EH (cell line): ENCODE measurements around the gene ZNF143.
A peak's percentile ranks its signal among the peaks of the same experiment; 100 is the strongest.

Experiments
- DNase-seq: peaks from one replicate; pipeline ENCODE4 v3.0.0-alpha.2; 2015; ENCODE audit warnings: low read depth

The ZNF143 gene

DNA sequence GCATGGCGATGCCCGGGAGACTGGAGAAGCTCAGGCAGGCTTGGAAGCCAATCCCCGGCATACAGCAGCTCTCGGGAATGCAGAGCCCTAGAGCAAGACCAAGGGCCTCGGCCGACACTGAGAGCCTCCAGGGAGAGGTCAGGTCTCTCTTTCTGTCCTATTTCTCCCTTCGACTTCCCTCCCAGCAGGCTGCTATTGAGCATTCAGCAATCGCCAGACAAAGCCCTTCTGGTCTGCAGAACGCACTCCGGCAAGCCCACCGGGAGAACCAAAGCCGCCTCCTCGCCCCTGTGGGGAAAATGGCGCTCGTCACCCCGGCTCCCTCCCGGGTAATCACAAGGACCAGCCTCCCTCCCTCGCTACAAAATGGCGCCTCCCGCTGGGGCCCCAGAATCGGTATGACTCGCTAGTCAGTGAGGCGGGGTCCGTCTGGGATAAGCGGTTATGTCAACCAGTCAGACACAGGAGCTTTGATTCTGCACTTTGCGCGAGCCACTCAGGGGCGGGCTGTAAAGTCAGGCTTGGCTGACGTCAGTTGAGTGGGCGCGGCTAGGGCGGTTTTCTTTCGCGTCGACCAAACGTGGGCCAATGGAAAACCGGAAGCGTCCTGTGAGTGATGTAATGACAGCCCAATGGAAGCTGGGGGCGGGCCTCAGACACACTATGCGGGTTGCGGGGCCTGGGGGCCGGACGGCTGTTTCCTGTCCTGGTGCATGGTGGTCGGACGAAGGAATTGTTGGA, at the start of gene ZNF143:
ZNF143 (plus strand) TSS at position 691 of the 741 bp plus-strand sequence. CDS start 10,297 bp downstream, outside the sequence.
- DNase-seq: peak; percentile 100

DNA sequence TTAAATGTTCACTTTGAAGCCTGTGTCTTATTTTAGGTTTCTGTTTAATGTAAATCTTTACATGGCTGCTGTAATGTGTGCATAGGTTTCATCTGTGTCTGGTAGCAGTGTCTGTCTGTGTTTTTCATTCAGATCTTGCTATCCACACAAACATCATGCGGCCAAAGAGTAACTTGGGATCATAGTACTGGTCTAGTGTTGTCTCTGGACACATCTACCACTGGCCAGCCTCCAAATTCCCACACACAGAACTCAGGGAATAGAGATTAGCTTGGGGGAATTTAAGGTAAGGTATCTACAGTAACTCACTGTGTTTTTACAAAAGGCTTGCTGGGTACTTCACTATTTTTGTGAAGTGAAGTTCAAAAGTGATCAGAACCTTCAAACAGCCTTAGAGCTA, 32.1 kb upstream of the ZNF143 start:
- no peak for DNase-seq

DNA sequence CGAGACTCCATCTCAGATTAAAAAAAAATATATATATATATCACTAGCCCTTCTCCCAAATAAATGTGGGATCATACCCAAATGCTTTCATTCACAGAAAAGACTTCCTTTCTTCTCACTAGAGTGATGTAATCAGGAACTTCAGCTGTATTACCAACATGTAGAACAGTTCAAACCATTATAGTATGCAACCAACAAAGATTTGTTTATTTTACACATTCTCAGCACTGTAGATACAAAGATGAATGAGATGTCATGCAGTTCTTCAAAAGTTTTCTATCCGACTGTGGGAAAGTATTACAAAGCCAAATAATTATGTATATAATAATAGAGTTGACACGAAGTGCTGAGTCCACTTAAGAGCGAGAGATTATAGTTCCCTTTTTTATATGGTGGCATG, 22.2 kb upstream of the ZNF143 start:
- DNase-seq: no peak

DNA sequence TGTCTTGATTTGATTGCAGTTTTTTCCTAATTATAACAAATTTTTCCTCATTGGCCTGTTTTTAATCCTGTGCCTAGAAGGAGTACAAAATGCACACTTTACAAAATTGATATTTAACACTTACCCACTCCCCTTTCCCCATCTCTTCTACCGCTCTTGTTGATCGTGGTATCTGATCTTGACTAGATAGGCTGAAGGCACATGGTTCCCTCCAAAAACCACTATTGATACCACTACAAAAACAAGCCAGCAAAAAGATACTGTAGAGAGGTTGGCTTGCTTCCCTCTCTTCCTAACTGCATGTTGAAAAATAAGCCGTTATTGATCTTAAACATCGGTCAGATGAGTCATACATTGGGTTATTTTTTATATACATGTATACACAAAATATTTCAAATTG, 14.6 kb upstream of the ZNF143 start:
- no peak for DNase-seq

DNA sequence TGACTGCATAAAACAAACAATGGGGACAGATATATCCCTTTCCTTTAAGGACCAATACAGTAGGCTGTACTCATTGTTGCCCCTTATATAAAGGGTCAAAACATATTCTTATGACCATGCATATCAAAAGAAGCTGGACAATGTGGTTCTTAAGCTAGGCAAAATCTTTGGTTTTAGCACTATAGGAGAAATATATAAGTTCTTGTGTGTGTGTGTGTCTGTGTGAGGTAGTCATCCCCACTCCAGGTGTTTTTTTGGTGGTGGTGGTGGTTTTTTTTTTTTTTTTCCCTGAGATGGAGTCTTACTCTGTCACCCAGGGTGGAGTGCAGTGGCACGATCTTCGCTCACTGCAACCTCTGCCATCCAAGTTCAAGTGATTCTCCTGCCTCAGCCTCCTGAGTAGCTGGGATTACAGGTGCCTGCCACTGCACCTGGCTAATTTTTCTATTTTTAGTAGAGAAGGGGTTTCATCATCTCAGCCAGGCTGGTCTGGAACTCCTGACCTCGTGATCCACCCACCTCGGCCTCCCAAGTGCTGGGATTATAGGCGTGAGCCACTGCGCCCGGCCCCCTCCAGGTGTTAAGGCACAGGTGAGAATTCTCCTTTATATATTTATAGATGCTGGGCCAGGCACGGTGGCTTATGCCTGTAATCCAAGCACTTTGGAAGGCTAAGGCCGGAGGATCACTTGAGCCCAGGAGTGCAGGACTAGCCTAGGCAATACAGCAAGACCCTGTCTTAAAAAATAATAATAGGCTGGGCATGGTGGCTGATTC, 12.0 kb upstream of the ZNF143 start:
- no peak for DNase-seq

DNA sequence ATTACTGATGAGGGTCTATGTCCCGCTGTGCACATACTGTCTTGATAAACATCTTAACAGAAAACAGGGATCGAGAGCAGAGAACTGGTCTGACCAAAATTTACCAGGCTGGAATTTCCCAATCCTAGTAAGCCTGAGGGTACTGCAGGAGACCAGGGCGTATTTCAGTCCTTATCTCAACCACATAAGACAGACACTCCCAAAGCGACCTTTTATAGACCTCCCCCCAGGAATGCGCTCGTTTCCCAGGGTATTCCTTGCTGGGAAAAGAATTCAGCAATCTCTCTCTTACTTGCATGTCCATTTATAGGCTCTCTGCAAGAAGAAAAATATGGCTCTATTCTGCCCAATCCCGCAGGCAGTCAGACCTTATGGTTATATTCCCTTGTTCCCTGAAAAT, 8.8 kb upstream of the ZNF143 start:
- DNase-seq: peak; percentile 9

DNA sequence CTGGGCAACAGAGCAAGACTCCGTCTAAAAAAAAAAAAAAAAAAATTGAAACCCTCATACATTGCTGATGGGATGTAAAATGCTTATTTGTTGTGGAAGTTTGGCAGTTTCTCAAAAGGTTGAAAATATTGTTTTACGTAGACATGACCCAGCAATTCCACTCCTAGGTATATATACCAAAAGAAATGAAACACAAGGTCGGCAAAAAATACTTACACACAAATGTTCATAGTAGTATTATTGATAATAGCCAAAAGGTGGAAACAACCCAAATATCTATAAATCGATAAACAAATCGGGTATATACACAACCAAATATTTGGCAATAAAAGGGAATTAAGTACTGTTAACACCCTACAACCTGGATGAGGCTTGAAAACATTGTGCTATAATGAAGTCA, 5.1 kb upstream of the ZNF143 start:
- no peak for DNase-seq

DNA sequence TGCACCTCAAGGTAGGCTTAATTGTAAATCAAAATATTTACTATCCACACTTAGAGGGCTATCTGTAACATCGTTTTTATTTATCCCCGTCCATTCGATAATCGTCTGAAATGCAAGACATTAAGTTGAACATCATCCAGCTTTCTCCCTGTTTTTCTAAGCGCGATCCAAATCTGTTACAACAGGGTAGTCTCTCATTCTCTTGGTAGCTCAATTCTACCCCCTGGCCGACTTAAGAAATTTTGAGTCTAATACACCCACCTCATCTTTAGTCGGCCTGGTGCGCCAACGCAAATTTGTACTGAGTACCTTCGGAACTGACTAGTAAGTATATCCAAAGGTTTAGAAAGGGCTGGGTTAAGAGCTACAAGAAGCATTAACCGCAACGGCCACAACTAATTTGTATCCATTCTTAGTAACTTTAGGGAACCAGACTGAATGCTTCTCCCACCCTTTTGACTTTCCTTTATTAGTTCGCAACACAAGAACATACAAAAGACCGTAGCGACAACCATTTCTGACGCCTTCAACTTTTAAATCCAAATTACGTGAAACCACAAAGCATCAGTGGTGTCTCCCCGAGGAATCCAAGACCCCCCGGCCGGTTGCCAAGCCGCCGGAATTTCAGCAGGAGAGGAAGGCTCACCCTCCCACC, 1.0 kb upstream of the ZNF143 start:
- DNase-seq: peak; percentile 59

DNA sequence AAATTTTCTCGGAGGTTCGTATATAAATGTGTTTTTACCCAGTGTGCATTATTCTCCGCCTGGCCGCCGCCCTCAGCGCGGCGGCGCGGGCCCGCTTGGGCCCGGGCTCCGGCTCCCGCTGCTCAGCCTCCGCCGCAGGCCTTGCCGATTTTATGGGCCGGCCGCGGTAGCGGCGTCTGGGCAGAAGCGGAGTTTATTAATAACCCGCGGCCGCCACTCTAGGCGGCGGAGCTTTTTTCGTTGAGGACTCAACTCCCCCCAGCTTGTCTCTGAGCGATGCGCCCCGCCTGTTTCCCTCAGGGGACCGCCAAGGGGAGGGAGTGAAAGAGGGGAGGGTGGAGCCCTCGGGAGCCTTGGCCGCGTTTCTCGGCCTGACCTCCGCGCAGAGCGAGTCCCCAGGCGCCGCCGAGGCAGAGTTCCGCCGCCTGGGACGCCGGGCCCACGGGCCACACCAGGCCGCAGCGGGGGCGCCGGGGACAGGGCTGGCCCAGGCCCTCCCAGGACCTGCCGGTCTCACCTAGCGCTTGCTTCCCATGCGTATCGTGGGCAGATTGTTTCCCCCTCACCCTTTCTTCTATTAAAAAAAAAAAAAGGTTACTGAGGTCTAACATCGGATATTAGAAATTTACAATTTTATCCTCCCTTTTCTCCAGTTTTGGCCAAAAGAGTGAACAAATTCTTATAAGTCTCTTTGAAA, 399 bp downstream of the ZNF143 start:
- peak; percentile 94 for DNase-seq

DNA sequence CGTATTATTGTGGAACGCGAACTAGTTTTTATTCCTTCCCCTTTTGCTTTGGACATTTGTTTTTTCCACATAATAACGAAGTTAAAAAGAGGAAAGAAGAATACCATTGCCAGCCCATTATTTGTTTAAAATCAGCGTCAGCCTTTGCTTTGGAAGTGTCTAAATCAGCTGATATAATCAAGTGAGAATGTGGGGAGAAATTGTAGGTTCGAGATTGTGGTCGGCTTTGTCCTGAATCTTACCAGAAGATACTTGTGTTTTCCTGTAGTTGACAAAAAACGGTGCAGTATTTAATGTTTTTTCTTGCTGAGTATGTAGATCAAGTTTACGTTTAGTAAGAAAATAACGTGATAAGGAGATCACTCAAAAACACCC, 935 bp downstream of the ZNF143 start:
- peak; percentile 47 for DNase-seq

DNA sequence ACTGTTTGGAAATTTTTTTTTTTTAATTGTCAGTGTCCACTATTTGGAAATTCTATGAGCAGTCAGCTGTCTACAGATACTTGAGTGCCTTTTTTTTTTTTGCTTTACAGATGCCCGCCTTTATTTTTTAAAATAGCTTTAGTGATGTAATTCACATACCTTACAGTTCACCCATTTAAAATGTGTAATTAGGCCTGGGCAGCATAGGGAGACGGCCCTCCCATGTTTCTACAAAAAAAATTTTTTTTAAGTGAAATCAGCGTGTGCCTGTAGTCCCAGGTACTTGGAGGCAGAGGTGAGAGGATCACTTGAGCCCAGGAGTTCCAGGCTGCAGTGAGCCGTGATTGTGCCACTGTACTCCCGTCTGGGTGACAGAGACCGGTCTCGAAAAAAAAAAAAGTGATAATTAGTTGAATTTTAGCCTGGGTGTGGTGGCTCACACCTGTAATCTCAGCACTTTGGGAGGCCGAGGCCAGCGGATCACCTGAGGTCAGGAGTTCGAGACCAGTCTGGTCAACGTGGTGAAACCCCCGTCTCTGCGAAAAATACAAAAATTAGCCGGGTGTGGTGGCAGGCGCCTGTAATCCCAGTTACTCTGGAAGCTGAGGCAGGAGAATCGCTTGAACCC, 1.5 kb downstream of the ZNF143 start:
- DNase-seq: peak; percentile 64

DNA sequence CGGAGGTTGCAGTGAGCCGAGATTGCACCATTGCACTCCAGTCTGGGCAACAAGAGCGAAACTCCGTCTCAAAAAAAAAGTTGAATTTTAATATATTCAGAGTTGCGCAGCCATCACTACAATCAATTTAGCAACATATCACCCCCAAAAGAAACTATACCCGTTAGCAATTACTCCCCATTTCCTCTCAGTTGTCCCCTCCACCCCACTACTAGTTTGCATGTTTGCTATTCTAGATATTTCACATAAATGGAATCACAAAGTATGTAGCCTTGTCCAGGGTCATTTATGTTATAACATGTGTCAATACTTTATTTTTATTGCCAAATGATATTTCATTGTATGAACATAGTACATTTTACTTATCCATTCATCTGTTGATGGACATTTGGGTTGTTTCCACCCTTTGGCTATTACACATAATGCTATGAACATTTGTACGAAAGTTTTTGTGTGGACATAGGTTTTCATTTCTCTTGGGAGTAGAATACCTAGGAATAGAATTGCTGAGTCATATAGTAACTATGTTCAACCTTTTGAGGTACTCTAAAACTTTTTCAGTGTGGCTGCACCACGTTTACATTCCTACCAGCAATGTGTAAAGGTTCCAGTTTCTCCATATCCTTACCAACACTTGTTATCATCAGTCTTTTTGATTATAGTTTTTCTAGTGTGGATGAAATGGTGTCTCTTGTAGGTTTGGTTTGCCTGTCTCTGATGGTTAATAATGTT, 2.2 kb downstream of the ZNF143 start:
- DNase-seq: peak; percentile 15

DNA sequence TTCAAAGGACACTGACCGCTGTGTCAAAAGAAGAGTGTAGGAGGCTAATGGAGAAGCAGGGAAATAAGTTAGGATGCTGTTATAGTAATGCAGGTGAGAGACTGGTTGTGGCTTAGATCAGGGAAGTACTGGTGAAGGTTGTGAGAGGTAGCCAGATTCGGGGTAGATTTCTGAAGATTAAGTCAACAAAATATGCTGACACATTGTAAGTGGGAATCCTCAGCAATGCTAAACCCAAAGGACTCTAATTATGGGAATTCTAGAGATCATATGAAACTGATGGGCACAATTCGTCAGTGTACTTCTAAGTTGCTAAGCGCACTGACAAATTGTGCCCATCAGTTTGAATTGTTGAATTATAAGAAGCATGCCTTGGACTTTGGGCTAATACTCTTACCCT, 10.0 kb downstream of the ZNF143 start:
- DNase-seq: no peak

DNA sequence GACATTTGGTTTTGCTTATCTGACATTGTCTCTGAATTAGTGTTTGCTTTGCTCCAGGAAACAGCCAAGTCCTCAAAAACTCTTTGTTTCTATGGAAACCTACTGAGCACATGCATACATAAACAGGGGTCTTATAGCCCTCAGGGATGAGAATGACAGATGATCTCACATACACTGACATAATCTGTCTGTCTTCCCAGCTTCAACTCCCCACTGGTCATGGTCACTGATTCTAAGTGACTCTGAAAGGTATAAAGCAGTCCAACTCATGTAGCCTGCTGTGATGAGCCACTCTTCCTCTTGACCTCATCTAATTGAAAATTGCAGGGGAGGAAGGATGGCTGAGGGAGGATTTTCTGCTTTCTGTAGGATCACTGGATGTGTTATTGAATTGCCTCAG, 12.6 kb downstream of the ZNF143 start:
- no peak for DNase-seq

DNA sequence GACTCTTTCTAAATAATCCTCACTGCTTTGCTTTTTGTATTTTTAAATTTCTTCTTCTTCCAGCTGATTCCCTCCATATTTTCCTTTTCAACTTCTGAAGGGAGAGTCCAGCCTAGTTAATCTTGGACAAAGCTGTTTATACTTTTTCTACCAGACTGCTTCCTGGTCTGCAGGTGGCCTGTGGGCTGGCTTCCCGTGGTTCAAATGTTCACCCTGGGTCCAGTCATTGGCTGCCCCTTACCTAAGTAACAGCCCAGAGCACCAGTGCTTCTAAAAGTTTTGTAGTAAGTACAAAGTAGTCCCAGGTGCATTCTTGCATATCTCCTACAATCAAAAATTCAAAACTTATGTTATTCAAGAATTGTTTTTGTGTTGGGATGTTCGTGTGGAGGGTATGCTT, 19.1 kb downstream of the ZNF143 start:
- no peak for DNase-seq

DNA sequence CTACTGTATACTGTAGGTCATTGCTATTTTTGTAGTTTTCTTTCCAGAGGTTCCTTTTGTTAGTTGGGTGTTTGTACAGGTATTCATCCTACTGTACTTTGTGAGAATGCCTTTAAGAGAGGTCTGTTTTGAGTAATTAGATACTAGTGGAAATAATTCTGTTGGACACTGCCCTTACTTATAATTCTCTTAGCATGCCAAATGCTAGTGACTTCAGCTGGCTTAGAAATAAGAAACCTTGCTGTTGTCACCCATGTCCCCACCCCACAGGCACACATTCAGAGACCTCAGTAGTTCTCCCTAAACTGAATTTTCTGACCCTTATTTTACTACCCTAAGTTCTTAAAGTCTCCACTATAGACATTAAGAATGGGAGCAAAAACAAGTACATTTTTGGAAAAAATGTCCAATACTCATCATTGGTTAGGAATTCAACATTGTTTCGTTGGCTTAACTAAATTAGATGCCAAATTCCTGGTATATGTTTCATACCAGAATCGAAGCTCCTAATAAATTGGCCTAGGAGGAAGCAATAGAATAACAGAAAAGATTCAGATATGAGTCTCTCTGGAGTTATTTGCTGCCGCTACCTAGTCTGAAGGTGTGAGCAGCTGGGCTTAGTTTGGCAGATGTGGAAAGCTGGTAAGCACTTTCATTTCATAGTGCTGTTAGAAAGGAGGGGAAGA, 28.4 kb downstream of the ZNF143 start:
- DNase-seq: peak; percentile 85

DNA sequence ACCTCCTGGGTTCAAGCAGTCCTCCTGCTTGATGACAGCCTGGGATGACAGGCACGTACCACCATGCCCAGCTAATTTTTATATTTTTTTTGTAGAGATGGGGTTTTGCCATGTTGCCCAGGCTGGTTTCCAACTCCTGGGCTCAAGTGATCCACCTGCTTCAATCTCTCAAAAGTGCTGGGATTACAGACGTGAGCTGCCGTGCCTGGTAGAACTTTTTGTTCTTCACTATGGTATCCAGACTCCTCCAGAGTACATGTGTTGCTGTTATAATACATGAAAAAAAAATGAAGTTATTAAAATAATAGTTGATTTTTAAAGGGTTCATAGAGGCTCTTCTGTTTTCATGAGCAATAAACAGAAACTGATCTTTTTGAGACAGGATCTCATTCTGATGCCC, 29.6 kb downstream of the ZNF143 start:
- no peak for DNase-seq

DNA sequence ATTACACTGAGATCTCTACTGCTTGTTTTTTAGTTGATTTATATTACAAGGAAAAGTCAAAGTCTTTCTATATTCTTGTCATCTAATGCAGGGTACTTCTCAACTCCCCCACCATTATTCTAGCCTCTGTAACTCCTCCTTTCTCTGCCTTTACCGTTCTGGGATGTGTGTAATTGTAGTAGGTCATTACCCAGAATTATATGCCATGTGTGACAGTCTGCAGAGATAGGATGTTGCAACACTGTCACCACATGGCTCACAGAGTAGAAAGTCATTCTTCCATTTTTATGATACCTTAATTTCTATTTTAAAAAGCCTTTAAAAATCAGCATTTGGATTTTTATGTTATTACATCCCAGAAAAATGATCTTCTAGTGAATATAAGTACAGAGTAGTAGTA, 32.7 kb downstream of the ZNF143 start:
- no peak for DNase-seq

DNA sequence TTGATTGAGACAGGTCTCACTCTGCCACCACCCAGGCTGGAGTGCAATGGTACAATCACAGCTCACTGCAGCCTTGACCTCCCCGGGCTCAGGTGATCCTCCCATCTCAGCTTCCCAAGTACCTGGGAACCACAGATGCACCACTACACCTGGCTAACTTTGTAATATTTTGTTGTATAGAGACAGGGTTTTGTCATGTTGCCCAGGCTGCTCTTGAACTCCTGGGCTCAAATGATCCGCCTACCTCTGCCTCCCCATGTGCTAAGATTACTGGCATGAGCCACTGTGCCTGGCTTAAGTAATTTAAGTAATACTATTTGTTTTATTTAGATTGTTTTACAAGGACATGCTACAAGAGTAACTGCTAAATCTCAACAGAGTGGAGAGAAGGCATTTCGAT, 33.5 kb downstream of the ZNF143 start:
- no peak for DNase-seq

DNA sequence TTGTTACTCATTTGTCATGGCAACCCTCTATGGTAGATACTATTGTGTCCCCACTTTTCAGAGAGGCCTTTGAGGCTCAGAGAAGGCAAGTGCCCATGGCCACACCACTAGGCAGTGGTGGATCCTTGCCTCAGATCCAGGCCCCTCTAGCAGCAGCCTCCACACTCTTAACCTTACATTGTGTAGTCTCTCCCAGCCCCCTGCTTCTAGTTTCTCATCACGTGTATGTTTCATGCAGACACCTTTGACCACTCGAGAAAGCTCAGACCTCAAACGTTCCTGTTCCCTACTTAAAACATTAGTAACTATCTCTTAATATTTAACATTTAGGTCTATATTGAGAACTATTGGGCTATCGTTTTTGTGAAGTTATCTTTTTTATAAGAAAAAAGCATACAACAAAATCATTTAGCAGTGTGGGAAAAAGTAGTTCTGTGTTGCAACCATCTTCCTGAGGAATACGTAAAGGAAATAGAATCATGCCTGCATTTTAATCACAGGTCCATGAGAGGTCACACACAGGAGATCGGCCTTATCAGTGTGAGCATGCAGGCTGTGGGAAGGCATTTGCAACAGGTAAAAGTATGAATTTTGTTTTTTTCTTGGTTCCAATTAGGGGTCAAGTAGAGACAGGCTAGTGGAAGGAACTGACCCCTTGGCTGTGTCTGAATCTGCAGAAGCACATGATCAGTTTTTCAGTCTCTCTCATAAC, 35.1 kb downstream of the ZNF143 start:
- DNase-seq: no peak
